MM.1S (cell line): ENCODE results near the gene WNT3.

Source experiments
- DNase-seq: peaks from one replicate; pipeline ENCODE4 v3.0.0-alpha.2; 2015
- H2AFZ ChIP-seq: fragments of 300-600 bp; sonication (generic); 2 replicates; pipeline ENCODE4 v1.6.0; 2016; ENCODE audit warnings: antibody characterized with exemption, low read length
- H3F3A ChIP-seq: fragments of 300-600 bp; sonication (generic); 2 replicates; pipeline ENCODE4 v1.6.1; 2016; ENCODE audit warnings: mild to moderate bottlenecking, antibody characterized with exemption, low read length, moderate library complexity, mixed read lengths; ENCODE audit not compliant: insufficient read depth
- H3K27ac ChIP-seq: fragments of 300-600 bp; sonication (generic); 2 replicates; pipeline ENCODE4 v1.5.1; 2016; ENCODE audit warnings: mild to moderate bottlenecking, low read length
- H3K27me3 ChIP-seq: fragments of 300-600 bp; sonication (generic); replicated peaks from 2 replicates; pipeline ENCODE4 v1.6.0; 2016; ENCODE audit warnings: low read length; ENCODE audit not compliant: insufficient read depth
- H3K36me3 ChIP-seq: fragments of 300-600 bp; sonication (generic); replicated peaks from 2 replicates; pipeline ENCODE4 v1.6.1; 2016; ENCODE audit warnings: mild to moderate bottlenecking, low read length, mixed read lengths; ENCODE audit not compliant: insufficient read depth
- H3K4me1 ChIP-seq: fragments of 300-600 bp; sonication (generic); 2 replicates; pipeline ENCODE4 v1.6.1; 2016; ENCODE audit warnings: low read length, mixed read lengths
- H3K4me2 ChIP-seq: fragments of 300-600 bp; sonication (generic); 2 replicates; pipeline ENCODE4 v1.6.0; 2016; ENCODE audit warnings: low read depth, low read length
- H3K4me3 ChIP-seq: fragments of 300-600 bp; sonication (generic); 2 replicates; pipeline ENCODE4 v1.5.1; 2016; ENCODE audit warnings: low read length, mixed read lengths
- H3K79me2 ChIP-seq: fragments of 300-600 bp; sonication (generic); 2 replicates; pipeline ENCODE4 v1.6.1; 2016; ENCODE audit warnings: mixed run types, low read length, mixed read lengths
- H3K9ac ChIP-seq: fragments of 300-600 bp; sonication (generic); 2 replicates; pipeline ENCODE4 v1.6.1; 2016; ENCODE audit warnings: low read length, mixed read lengths
- H3K9me2 ChIP-seq: fragments of 300-600 bp; sonication (generic); replicated peaks from 2 replicates; pipeline ENCODE4 v1.6.1; 2016; ENCODE audit warnings: mild to moderate bottlenecking, low read length, mixed read lengths; ENCODE audit not compliant: insufficient read depth
- H3K9me3 ChIP-seq: fragments of 300-600 bp; sonication (generic); replicated peaks from 2 replicates; pipeline ENCODE4 v1.6.1; 2016; ENCODE audit warnings: mild to moderate bottlenecking, low read length, mixed read lengths; ENCODE audit not compliant: insufficient read depth
- H4K20me1 ChIP-seq: fragments of 300-600 bp; sonication (generic); 2 replicates; pipeline ENCODE4 v1.6.1; 2016; ENCODE audit warnings: mild to moderate bottlenecking, low read length, moderate library complexity, mixed read lengths; ENCODE audit not compliant: insufficient read depth
- CTCF ChIP-seq: fragments of 300-600 bp; sonication (generic); IDR thresholded peaks from 2 replicates; pipeline ENCODE4 v1.5.1; 2016; ENCODE audit warnings: antibody characterized with exemption, low read length, mixed read lengths
- EZH2 ChIP-seq: fragments of 300-600 bp; sonication (generic); optimal IDR thresholded peaks from 2 replicates; pipeline ENCODE3; 2017; ENCODE audit warnings: low read depth, mild to moderate bottlenecking, antibody characterized with exemption, low read length, mixed read lengths
- EZH2phosphoT487 ChIP-seq: fragments of 300-600 bp; sonication (generic); IDR thresholded peaks from 2 replicates; pipeline ENCODE4 v1.6.1; 2018; ENCODE audit warnings: antibody characterized with exemption, low read length

Gene WNT3

GRCh38 chr17:46865100-46865499 is 46.6 kb upstream of the WNT3 start:
- no peaks in the 10 kb centered on the region for H4K20me1 ChIP-seq
- H3F3A ChIP-seq, result no peaks in the 10 kb centered on the region
- no peaks in the 10 kb centered on the region for H3K9me3 ChIP-seq
- DNase-seq, result no peak
- H3K27ac ChIP-seq, result no peak overlapping the region
- TF ChIP-seq CTCF (no peak), EZH2phosphoT487 (no peak), EZH2 (no peak)
- H3K79me2 ChIP-seq, result no peaks in the 10 kb centered on the region
- H3K27me3 ChIP-seq, result 0 out of 2 replicates have a peak, but pooled peaks cover 4% of the 10 kb centered on the region
- no peaks in the 10 kb centered on the region for H3K9me2 ChIP-seq
- no peak overlapping the region for H3K4me2 ChIP-seq
- H3K9ac ChIP-seq, result no peak overlapping the region
- no peak overlapping the region for H3K4me3 ChIP-seq
- H3K4me1 ChIP-seq, result no peaks in the 10 kb centered on the region
- no peaks in the 10 kb centered on the region for H3K36me3 ChIP-seq
- H2AFZ ChIP-seq, result no peak overlapping the region

DNA sequence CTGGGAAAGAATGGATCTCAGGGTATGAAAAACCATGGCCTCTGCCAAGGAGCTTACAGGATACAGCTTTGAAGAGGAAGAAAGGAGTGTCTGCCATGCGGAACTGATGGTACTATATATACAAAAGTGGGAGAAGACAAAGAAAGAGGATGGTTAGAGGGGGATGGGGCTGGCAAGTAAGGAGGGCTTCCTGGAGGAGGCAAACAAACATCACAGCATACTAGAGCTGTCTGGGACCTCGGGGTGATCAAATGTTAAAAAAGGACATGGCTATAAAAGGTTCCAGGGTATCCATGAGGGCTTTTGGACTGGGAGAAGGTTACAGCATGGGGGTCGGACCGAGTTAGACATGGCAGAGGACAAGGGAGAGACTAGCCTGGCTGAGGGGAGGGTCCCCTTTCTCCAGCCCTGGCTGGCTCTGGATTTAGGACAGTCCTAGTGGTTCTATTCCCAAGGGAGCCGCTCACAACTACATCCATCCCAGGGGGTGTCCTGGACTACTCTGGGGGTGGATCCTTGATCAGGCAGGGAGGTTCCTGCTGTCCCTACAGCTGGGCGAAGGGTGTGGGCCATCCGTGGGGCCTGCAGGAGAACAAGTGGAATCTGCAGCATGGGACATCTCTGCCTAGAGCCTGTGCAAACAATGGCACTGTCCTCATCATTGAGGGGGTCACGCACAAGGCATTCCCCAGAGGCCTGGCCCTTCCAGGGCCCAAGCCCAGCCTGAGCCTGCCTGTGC is 45.1 kb upstream of the WNT3 start:
- H4K20me1 ChIP-seq, result no peaks in the 10 kb centered on the region
- no peak overlapping the region for H3K9ac ChIP-seq
- H3K36me3 ChIP-seq, result no peaks in the 10 kb centered on the region
- H3K9me2 ChIP-seq, result no peaks in the 10 kb centered on the region
- no peaks in the 10 kb centered on the region for H3K9me3 ChIP-seq
- H3K79me2 ChIP-seq, result no peaks in the 10 kb centered on the region
- TF ChIP-seq CTCF (no peak), EZH2phosphoT487 (no peak), EZH2 (no peak)
- no peak overlapping the region for H3K4me2 ChIP-seq
- H3F3A ChIP-seq, result no peaks in the 10 kb centered on the region
- H3K27ac ChIP-seq, result no peak overlapping the region
- no peak for DNase-seq
- no peak overlapping the region for H3K4me3 ChIP-seq
- H3K4me1 ChIP-seq, result no peaks in the 10 kb centered on the region
- H3K27me3 ChIP-seq, result no peaks in the 10 kb centered on the region
- no peak overlapping the region for H2AFZ ChIP-seq

- no peak for DNase-seq
- Histone ChIP-seq H3K36me3 (no peaks in the 10 kb centered on the region), H3K9me2 (no peaks in the 10 kb centered on the region), H3K9ac (no peak overlapping the region), H4K20me1 (no peaks in the 10 kb centered on the region), H3F3A (no peaks in the 10 kb centered on the region), H3K9me3 (no peaks in the 10 kb centered on the region), H3K27ac (no peak overlapping the region), H3K4me2 (no peak overlapping the region), H3K4me3 (no peak overlapping the region), H2AFZ (no peak overlapping the region), H3K79me2 (no peaks in the 10 kb centered on the region), H3K4me1 (no peaks in the 10 kb centered on the region), H3K27me3 (no peaks in the 10 kb centered on the region)
- TF ChIP-seq EZH2 (no peak), EZH2phosphoT487 (no peak)
These were observed 44.5 kb upstream of the WNT3 start for GRCh38 chr17:46862949-46863348.

- Histone ChIP-seq H3K9me3 (no peaks in the 10 kb centered on the region), H3K9me2 (no peaks in the 10 kb centered on the region), H3K9ac (no peak overlapping the region), H3K4me1 (no peaks in the 10 kb centered on the region), H3K79me2 (no peaks in the 10 kb centered on the region), H3K4me2 (no peak overlapping the region), H3K4me3 (no peak overlapping the region), H3K27me3 (no peaks in the 10 kb centered on the region), H3K36me3 (no peaks in the 10 kb centered on the region), H2AFZ (no peak overlapping the region), H3F3A (no peaks in the 10 kb centered on the region), H3K27ac (no peak overlapping the region), H4K20me1 (no peaks in the 10 kb centered on the region)
- DNase-seq, result no peak
- no peak for TF ChIP-seq EZH2
- no peak for TF ChIP-seq EZH2phosphoT487
- no peak for TF ChIP-seq CTCF
These were observed 41.5 kb upstream of the WNT3 start for GRCh38 chr17:46859996-46860395.
